ENCODE data around the gene CAB39L. TPM values are rescaled to one million over a fixed set of nuclear protein-coding genes. Genes with fewer than 3 reads are reported as not detected.

The CAB39L gene
- total and polyA plus RNA-seq, 9 of the 15 experiments (the other 6 are each of a cell fraction or from before 2014, with no cell fraction given): 1.1 to 4.2 (median 2.6) TPM

DNA sequence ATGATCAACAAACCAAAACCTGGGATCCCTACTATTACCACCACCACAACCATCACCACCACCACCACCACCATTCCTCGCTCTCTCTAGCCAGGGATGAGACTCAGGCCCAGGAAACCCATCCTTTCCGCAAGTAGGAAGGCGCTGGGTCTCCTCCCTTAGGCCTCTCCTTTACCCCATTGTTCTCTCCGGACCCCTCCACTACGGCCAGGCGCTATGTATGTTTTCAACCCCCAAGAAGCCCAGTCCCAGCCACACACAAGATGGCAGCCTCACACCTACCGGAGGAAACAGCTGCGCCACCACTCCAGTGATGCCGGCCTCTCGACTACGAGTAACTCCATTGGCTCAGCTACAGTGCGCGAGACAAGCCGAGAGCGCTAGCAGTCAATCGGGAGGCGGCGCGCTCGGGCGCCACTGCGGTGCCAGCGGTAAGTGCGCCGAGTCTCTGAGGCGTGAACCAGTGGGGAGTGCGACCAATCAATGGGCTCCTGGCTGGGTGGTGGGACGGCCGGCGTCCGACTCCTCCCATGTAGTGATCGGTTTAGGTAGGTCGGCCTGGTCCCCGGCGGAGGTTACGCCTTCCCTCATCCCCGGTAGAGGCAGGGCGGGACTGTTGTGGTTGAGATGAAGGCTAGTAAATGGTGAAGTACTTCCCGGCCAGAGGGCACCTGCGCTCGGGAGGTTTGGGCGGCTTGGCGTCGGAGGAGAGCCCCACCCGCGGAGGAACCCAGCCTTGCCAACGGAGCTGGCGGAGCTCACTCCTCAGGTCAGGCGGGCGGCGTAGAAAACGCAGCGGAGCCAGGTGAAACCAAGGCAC lies at the start of gene CAB39L, which contains the start of gene SETDB2 (continued):
- TF ChIP-seq, protein P1, sequence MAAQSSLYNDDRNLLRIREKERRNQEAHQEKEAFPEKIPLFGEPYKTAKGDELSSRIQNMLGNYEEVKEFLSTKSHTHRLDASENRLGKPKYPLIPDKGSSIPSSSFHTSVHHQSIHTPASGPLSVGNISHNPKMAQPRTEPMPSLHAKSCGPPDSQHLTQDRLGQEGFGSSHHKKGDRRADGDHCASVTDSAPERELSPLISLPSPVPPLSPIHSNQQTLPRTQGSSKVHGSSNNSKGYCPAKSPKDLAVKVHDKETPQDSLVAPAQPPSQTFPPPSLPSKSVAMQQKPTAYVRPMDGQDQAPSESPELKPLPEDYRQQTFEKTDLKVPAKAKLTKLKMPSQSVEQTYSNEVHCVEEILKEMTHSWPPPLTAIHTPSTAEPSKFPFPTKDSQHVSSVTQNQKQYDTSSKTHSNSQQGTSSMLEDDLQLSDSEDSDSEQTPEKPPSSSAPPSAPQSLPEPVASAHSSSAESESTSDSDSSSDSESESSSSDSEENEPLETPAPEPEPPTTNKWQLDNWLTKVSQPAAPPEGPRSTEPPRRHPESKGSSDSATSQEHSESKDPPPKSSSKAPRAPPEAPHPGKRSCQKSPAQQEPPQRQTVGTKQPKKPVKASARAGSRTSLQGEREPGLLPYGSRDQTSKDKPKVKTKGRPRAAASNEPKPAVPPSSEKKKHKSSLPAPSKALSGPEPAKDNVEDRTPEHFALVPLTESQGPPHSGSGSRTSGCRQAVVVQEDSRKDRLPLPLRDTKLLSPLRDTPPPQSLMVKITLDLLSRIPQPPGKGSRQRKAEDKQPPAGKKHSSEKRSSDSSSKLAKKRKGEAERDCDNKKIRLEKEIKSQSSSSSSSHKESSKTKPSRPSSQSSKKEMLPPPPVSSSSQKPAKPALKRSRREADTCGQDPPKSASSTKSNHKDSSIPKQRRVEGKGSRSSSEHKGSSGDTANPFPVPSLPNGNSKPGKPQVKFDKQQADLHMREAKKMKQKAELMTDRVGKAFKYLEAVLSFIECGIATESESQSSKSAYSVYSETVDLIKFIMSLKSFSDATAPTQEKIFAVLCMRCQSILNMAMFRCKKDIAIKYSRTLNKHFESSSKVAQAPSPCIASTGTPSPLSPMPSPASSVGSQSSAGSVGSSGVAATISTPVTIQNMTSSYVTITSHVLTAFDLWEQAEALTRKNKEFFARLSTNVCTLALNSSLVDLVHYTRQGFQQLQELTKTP (IDR thresholded peaks at IDR 0.05; ENCODE audit: low read depth in 1 of 2, partially characterized antibody in 2 of 2): peak in 1 of 2 experiments; percentile 32
- TF ChIP-seq FOXJ2 (tag; IDR thresholded peaks at IDR 0.05) (peak; percentile 55; the same call in 1 of the 2 replicates), ELF1 (tag; IDR thresholded peaks at IDR 0.05) (no peak), CEBPB (tag; IDR thresholded peaks at IDR 0.05) (no peak), PCBP2 (IDR thresholded peaks at IDR 0.05; ENCODE audit: low read depth, low read length, poor library complexity, severe bottlenecking) (no peak), TARDBP (IDR thresholded peaks at IDR 0.05) (no peak), MED1 (CRISPR knock-in tag; IDR thresholded peaks at IDR 0.05; ENCODE audit: borderline replicate concordance) (no peak), TCFL5 (CRISPR knock-in tag; conservative IDR thresholded peaks at IDR 0.05) (no peak), TAL1 (IDR thresholded peaks at IDR 0.05) (no peak), ZFX (CRISPR knock-in tag; IDR thresholded peaks at IDR 0.05) (peak; percentile 63), PPARD (CRISPR knock-in tag; IDR thresholded peaks at IDR 0.05) (no peak), SRSF3 (IDR thresholded peaks at IDR 0.05; ENCODE audit: insufficient read depth, low read length) (no peak), NR3C1 (CRISPR knock-in tag; IDR thresholded peaks at IDR 0.05) (no peak), NONO (IDR thresholded peaks at IDR 0.05; ENCODE audit: low read depth in 2 of 2, low read length in 1 of 2) (no peak), ZNF140 (CRISPR knock-in tag; IDR thresholded peaks at IDR 0.05) (no peak), RBM14 (IDR thresholded peaks at IDR 0.05; ENCODE audit: borderline replicate concordance, insufficient read depth, low read depth, low read length) (no peak), CCNT2 (IDR thresholded peaks at IDR 0.05; ENCODE audit: borderline replicate concordance, extremely low read depth, insufficient read length, low read depth, low read length) (no peak)
- TF ChIP-seq, protein P2, sequence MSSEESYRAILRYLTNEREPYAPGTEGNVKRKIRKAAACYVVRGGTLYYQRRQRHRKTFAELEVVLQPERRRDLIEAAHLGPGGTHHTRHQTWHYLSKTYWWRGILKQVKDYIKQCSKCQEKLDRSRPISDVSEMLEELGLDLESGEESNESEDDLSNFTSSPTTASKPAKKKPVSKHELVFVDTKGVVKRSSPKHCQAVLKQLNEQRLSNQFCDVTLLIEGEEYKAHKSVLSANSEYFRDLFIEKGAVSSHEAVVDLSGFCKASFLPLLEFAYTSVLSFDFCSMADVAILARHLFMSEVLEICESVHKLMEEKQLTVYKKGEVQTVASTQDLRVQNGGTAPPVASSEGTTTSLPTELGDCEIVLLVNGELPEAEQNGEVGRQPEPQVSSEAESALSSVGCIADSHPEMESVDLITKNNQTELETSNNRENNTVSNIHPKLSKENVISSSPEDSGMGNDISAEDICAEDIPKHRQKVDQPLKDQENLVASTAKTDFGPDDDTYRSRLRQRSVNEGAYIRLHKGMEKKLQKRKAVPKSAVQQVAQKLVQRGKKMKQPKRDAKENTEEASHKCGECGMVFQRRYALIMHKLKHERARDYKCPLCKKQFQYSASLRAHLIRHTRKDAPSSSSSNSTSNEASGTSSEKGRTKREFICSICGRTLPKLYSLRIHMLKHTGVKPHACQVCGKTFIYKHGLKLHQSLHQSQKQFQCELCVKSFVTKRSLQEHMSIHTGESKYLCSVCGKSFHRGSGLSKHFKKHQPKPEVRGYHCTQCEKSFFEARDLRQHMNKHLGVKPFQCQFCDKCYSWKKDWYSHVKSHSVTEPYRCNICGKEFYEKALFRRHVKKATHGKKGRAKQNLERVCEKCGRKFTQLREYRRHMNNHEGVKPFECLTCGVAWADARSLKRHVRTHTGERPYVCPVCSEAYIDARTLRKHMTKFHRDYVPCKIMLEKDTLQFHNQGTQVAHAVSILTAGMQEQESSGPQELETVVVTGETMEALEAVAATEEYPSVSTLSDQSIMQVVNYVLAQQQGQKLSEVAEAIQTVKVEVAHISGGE (CRISPR knock-in tag; IDR thresholded peaks at IDR 0.05): peak in 1 of 3 experiments; percentile 45; a peak in 1 of 6 replicates

Data from K562 (cell line).